ENCODE results near the gene VPS39. TPM values are rescaled to one million over a fixed set of nuclear protein-coding genes. Genes with fewer than 3 reads are reported as not detected.

VPS39 gene
- polyA plus RNA-seq, 1 experiment, result 79.5 TPM

- no peaks in the 10 kb centered on the region for H3K27me3 ChIP-seq (ENCODE audit: control insufficient read depth, insufficient read depth, low read length)
- peak; percentile 68 for DNase-seq (ENCODE audit: low read depth)
- CTCF ChIA-PET, result interaction anchor here (1.1 kb wide), 1 partner anchor 15 kb away, joined by 3 read pairs; no protein-coding TSS in a partner anchor
- H3K4me3 ChIP-seq (ENCODE audit: low read depth, low read length), result no peak overlapping the region
- peaks cover 1% of the 10 kb centered on the region; the same call in 1 of the 2 replicates for H3K36me3 ChIP-seq (ENCODE audit: control insufficient read depth, insufficient read depth, low read length)
- POLR2A ChIA-PET, result interaction anchor here (0.6 to 0.7 kb wide), 3 partner anchors 9 to 539 kb away, joined by 3 read pairs; partner anchors contain the start of genes MGA and VPS39
- no peak for TF ChIP-seq CTCF (IDR thresholded peaks at IDR 0.05; ENCODE audit: insufficient read depth, low read depth, low read length)
Observed at GRCh38 chr15:42199126-42199525, 9.0 kb downstream of the VPS39 start.

GRCh38 chr15:42198516-42198915 lies 9.6 kb downstream of the VPS39 start:
- Histone ChIP-seq H3K36me3 (ENCODE audit: control insufficient read depth, insufficient read depth, low read length) (peaks cover 1% of the 10 kb centered on the region; the same call in 1 of the 2 replicates), H3K4me3 (ENCODE audit: low read depth, low read length) (no peak overlapping the region), H3K27me3 (ENCODE audit: control insufficient read depth, insufficient read depth, low read length) (no peaks in the 10 kb centered on the region)
- TF ChIP-seq CTCF (IDR thresholded peaks at IDR 0.05; ENCODE audit: insufficient read depth, low read depth, low read length), result no peak
- CTCF ChIA-PET, result no interaction called here
- no peak for DNase-seq (ENCODE audit: low read depth)
- POLR2A ChIA-PET, result interaction anchor here (0.6 to 0.7 kb wide), 2 partner anchors 72 to 538 kb away, joined by 3 read pairs; partner anchors contain the start of gene MGA

GRCh38 chr15:42194513-42194912 lies 13.6 kb downstream of the VPS39 start:
- Histone ChIP-seq H3K36me3 (ENCODE audit: control insufficient read depth, insufficient read depth, low read length) (peaks cover 5% of the 10 kb centered on the region), H3K27me3 (ENCODE audit: control insufficient read depth, insufficient read depth, low read length) (no peaks in the 10 kb centered on the region), H3K4me3 (ENCODE audit: low read depth, low read length) (no peak overlapping the region)
- no peak for TF ChIP-seq CTCF (IDR thresholded peaks at IDR 0.05; ENCODE audit: insufficient read depth, low read depth, low read length)
- POLR2A ChIA-PET, result no interaction called here
- CTCF ChIA-PET, result interaction anchor here (0.6 kb wide), 1 partner anchor 1091 kb away, joined by 3 read pairs; no protein-coding TSS in a partner anchor
- no peak for DNase-seq (ENCODE audit: low read depth)

- TF ChIP-seq CTCF (IDR thresholded peaks at IDR 0.05; ENCODE audit: insufficient read depth, low read depth, low read length), result no peak
- POLR2A ChIA-PET, result no interaction called here
- DNase-seq (ENCODE audit: low read depth), result no peak
- H3K4me3 ChIP-seq (ENCODE audit: low read depth, low read length), result no peak overlapping the region
- H3K27me3 ChIP-seq (ENCODE audit: control insufficient read depth, insufficient read depth, low read length), result no peaks in the 10 kb centered on the region
- CTCF ChIA-PET, result no interaction called here
- H3K36me3 ChIP-seq (ENCODE audit: control insufficient read depth, insufficient read depth, low read length), result peaks cover 6% of the 10 kb centered on the region
Observed at GRCh38 chr15:42193383-42193782, 14.7 kb downstream of the VPS39 start.

- ChIA-PET POLR2A (interaction anchor here (0.5 kb wide), 1 partner anchor 84 kb away, joined by 3 read pairs; no protein-coding TSS in a partner anchor), CTCF (no interaction called here)
- peaks cover 12% of the 10 kb centered on the region for H3K36me3 ChIP-seq (ENCODE audit: control insufficient read depth, insufficient read depth, low read length)
- no peaks in the 10 kb centered on the region for H3K27me3 ChIP-seq (ENCODE audit: control insufficient read depth, insufficient read depth, low read length)
- no peak for TF ChIP-seq CTCF (IDR thresholded peaks at IDR 0.05; ENCODE audit: insufficient read depth, low read depth, low read length)
- no peak for DNase-seq (ENCODE audit: low read depth)
- H3K4me3 ChIP-seq (ENCODE audit: low read depth, low read length), result no peak overlapping the region
Observed at GRCh38 chr15:42191610-42192346, 16.3 kb downstream of the VPS39 start.

Measured in BJ (cell line).